ENCODE data around the gene FBXL12.
"Not testable (repeated sequence)": the region's sequence is repeated elsewhere in the genome, so short reads cannot be mapped to it uniquely, and the experiment has no call there.

The FBXL12 gene

DNA sequence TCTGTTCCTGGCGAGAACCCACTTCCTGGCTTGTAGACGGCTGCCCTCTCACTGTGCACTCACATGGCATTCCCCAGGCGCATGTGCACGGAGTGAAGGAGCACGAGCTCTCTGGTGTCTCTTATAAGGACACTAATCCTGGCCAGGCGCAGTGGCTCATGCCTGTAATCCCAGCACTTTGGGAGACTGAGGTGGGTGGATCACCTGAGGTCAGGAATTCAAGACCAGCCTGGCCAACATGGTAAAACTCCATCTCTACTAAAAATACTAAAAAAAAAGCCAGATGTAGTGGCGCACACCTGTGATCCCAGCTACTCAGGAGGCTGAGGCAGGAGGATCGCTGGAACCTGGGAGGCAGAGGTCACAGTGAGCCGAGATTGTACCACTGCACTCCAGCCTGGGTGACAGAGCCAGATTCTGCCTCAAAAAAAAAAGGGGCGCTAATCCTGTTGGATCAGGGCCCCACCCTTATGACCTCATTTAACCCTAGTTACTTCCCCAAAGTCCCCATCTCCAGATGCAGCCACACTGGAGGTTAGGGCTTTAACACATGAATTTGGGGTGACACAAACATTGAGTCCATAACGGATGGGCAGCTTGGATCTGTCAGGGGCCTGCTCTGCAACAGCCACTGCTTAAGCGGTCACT lies 24.9 kb upstream of the FBXL12 start:
- H4K91ac ChIP-seq (ENCODE audit: low read length); H2AK5ac ChIP-seq (ENCODE audit: low read length, severe bottlenecking); H2BK120ac ChIP-seq (ENCODE audit: low read depth, low read length); H3K23ac ChIP-seq (ENCODE audit: low read length in 2 of 2); DNase-seq; H3K4me2 ChIP-seq (ENCODE audit: low read length, poor library complexity, severe bottlenecking); H3K9me3 ChIP-seq (ENCODE audit: control insufficient read depth, low read length); H3K27ac ChIP-seq (ENCODE audit: low read length, poor library complexity, severe bottlenecking); H3K4me3 ChIP-seq (ENCODE audit: insufficient read depth in 1 of 2, low read depth in 1 of 2, low read length in 2 of 2); H2BK15ac ChIP-seq (ENCODE audit: low read depth, poor library complexity, severe bottlenecking); H3K14ac ChIP-seq (ENCODE audit: low read length in 2 of 2); H2BK12ac ChIP-seq (ENCODE audit: low read length in 2 of 2); H2AFZ ChIP-seq (ENCODE audit: low read depth, low read length); H3K9ac ChIP-seq (ENCODE audit: low read length); H3K4ac ChIP-seq (ENCODE audit: low read depth in 1 of 2, low read length in 2 of 2); H4K8ac ChIP-seq (ENCODE audit: low read length); H3K27me3 ChIP-seq (ENCODE audit: control insufficient read depth in 1 of 2, insufficient read depth in 1 of 2, low read length in 2 of 2); H2BK5ac ChIP-seq (ENCODE audit: low read depth, low read length, poor library complexity, severe bottlenecking); H3K18ac ChIP-seq (ENCODE audit: low read depth in 1 of 2, low read length in 2 of 2): not testable (repeated sequence)
- peaks cover 16% of the 10 kb centered on the region for H3K4me1 ChIP-seq (ENCODE audit: control insufficient read depth, insufficient read depth, low read depth, low read length)
- H3K79me1 ChIP-seq (replicated peaks; ENCODE audit: low read length, poor library complexity, severe bottlenecking) = peaks cover 69% of the 10 kb centered on the region
- H3K36me3 ChIP-seq (ENCODE audit: control insufficient read depth in 1 of 2, insufficient read depth in 2 of 2, low read depth in 1 of 2, low read length in 2 of 2) = peaks cover 77 to 81% of the 10 kb centered on the region in 2 experiments
- WGBS = 96% methylated on average over 12 of the region's 12 CpGs

DNA sequence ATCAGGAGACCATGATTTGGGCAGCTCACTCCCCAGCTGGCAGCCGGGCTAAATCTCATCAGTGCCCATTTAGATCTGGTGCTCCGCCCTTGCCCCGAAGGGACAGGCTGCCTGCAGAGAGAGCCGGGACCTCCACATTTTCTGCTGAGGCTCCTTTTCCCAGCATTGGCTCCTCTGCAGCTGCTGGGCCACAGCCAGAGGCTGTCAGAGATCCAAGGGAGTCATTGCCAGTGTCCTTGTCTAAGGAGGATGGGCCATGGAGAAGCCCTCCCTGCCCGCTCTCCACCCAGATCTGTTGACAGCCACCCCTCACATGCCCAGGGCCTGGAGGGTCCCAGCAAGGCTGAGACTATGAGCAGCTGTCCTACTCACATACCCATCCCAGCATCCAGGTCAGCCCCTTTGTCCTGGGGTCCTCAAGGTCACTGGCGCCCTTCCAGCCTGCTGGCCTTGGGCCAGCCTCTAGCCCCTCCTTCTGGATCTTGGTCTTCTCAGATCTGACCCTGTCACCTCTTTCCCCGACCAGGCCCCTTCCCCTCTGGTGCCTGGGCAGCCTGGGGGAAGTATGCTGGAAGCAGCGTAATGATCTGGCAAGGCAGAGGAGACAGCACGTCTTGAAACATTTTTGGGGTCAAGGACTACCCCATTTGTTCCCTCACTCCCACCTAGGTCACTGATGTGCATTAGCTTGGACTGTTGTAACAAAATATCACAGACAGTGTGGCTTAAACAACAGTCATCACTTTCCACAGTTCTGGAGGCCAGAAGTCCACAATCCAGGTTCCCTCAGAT lies 24.2 kb upstream of the FBXL12 start:
- H3K4me1 ChIP-seq (ENCODE audit: control insufficient read depth, insufficient read depth, low read depth, low read length) = peaks cover 18% of the 10 kb centered on the region
- peaks cover 70% of the 10 kb centered on the region for H3K79me1 ChIP-seq (replicated peaks; ENCODE audit: low read length, poor library complexity, severe bottlenecking)

DNA sequence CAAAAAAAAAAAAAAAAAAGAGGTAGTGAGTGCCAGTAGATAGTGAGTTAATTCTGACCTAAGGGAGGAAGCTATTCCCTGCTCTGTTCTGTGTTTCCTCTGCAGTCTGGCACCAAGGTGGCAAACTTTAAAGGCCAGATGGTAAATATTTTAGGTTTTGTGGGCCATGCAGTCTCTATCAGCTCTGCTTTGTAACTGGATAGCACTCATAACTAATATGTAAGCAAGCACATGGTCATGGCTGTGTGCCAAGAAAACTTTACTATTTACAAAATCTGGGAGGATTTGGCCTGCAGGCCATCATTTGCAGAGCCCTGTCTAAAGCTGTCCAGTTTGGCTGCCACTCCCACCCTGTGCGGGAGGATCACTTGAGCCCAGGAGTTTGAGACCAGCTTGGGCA lies 20.5 kb upstream of the FBXL12 start:
- H3K27me3 ChIP-seq (ENCODE audit: control insufficient read depth in 1 of 2, insufficient read depth in 1 of 2, low read length in 2 of 2) = no peaks in the 10 kb centered on the region
- no peak overlapping the region for H3K4ac ChIP-seq (ENCODE audit: low read depth in 1 of 2, low read length in 2 of 2)
- no peaks in the 10 kb centered on the region for H3K9me3 ChIP-seq (ENCODE audit: control insufficient read depth, low read length)
- no peak overlapping the region for H4K8ac ChIP-seq (ENCODE audit: low read length)
- H3K4me2 ChIP-seq (ENCODE audit: low read length, poor library complexity, severe bottlenecking) = no peak overlapping the region
- H4K91ac ChIP-seq (ENCODE audit: low read length) = no peak overlapping the region
- H3K14ac ChIP-seq (ENCODE audit: low read length in 2 of 2) = no peak overlapping the region
- no peak overlapping the region for H3K9ac ChIP-seq (ENCODE audit: low read length)
- no peak overlapping the region for H2AK5ac ChIP-seq (ENCODE audit: low read length, severe bottlenecking)
- peaks cover 58% of the 10 kb centered on the region for H3K79me1 ChIP-seq (replicated peaks; ENCODE audit: low read length, poor library complexity, severe bottlenecking)
- no peak for DNase-seq
- H3K18ac ChIP-seq (ENCODE audit: low read depth in 1 of 2, low read length in 2 of 2) = no peak overlapping the region
- H2BK120ac ChIP-seq (ENCODE audit: low read depth, low read length) = no peak overlapping the region
- no peak overlapping the region for H2BK12ac ChIP-seq (ENCODE audit: low read length in 2 of 2)
- 97% methylated on average over 1 of the region's 1 CpG for WGBS
- no peak overlapping the region for H3K27ac ChIP-seq (ENCODE audit: low read length, poor library complexity, severe bottlenecking)
- no peak overlapping the region for H3K4me3 ChIP-seq (ENCODE audit: insufficient read depth in 1 of 2, low read depth in 1 of 2, low read length in 2 of 2)
- H3K23ac ChIP-seq (ENCODE audit: low read length in 2 of 2) = no peak overlapping the region
- no peak overlapping the region for H2BK15ac ChIP-seq (ENCODE audit: low read depth, poor library complexity, severe bottlenecking)
- peaks cover 59 to 66% of the 10 kb centered on the region in 2 experiments for H3K36me3 ChIP-seq (ENCODE audit: control insufficient read depth in 1 of 2, insufficient read depth in 2 of 2, low read depth in 1 of 2, low read length in 2 of 2)
- H2AFZ ChIP-seq (ENCODE audit: low read depth, low read length) = no peak overlapping the region
- no peak overlapping the region for H2BK5ac ChIP-seq (ENCODE audit: low read depth, low read length, poor library complexity, severe bottlenecking)
- peaks cover 10% of the 10 kb centered on the region for H3K4me1 ChIP-seq (ENCODE audit: control insufficient read depth, insufficient read depth, low read depth, low read length)

More for the DNA sequence above, 24.2 kb upstream of the FBXL12 start:
- Histone ChIP-seq H3K4me2 (ENCODE audit: low read length, poor library complexity, severe bottlenecking) (no peak overlapping the region), H2BK120ac (ENCODE audit: low read depth, low read length) (no peak overlapping the region), H3K27me3 (ENCODE audit: control insufficient read depth in 1 of 2, insufficient read depth in 1 of 2, low read length in 2 of 2) (no peaks in the 10 kb centered on the region), H4K8ac (ENCODE audit: low read length) (no peak overlapping the region), H3K9me3 (ENCODE audit: control insufficient read depth, low read length) (no peaks in the 10 kb centered on the region), H3K4me3 (ENCODE audit: insufficient read depth in 1 of 2, low read depth in 1 of 2, low read length in 2 of 2) (no peak overlapping the region), H3K14ac (ENCODE audit: low read length in 2 of 2) (no peak overlapping the region), H2BK12ac (ENCODE audit: low read length in 2 of 2) (no peak overlapping the region), H3K36me3 (ENCODE audit: control insufficient read depth in 1 of 2, insufficient read depth in 2 of 2, low read depth in 1 of 2, low read length in 2 of 2) (peaks cover 81% of the 10 kb centered on the region in 2 experiments), H3K9ac (ENCODE audit: low read length) (no peak overlapping the region), H2AFZ (ENCODE audit: low read depth, low read length) (no peak overlapping the region), H3K18ac (ENCODE audit: low read depth in 1 of 2, low read length in 2 of 2) (no peak overlapping the region), H2BK15ac (ENCODE audit: low read depth, poor library complexity, severe bottlenecking) (no peak overlapping the region), H2BK5ac (ENCODE audit: low read depth, low read length, poor library complexity, severe bottlenecking) (no peak overlapping the region), H3K23ac (ENCODE audit: low read length in 2 of 2) (no peak overlapping the region), H4K91ac (ENCODE audit: low read length) (no peak overlapping the region), H3K27ac (ENCODE audit: low read length, poor library complexity, severe bottlenecking) (no peak overlapping the region), H2AK5ac (ENCODE audit: low read length, severe bottlenecking) (no peak overlapping the region), H3K4ac (ENCODE audit: low read depth in 1 of 2, low read length in 2 of 2) (no peak overlapping the region)
- no peak for DNase-seq
- 98% methylated on average over 9 of the region's 9 CpGs for WGBS

- peaks cover 48 to 55% of the 10 kb centered on the region in 2 experiments for H3K36me3 ChIP-seq (ENCODE audit: control insufficient read depth in 1 of 2, insufficient read depth in 2 of 2, low read depth in 1 of 2, low read length in 2 of 2)
- no peak overlapping the region for H3K27ac ChIP-seq (ENCODE audit: low read length, poor library complexity, severe bottlenecking)
- no peak overlapping the region for H2BK12ac ChIP-seq (ENCODE audit: low read length in 2 of 2)
- peaks cover 54% of the 10 kb centered on the region for H3K79me1 ChIP-seq (replicated peaks; ENCODE audit: low read length, poor library complexity, severe bottlenecking)
- no peak overlapping the region for H3K9ac ChIP-seq (ENCODE audit: low read length)
- H3K4ac ChIP-seq (ENCODE audit: low read depth in 1 of 2, low read length in 2 of 2) = no peak overlapping the region
- no peak overlapping the region for H4K91ac ChIP-seq (ENCODE audit: low read length)
- H2BK120ac ChIP-seq (ENCODE audit: low read depth, low read length) = no peak overlapping the region
- no peaks in the 10 kb centered on the region for H3K27me3 ChIP-seq (ENCODE audit: control insufficient read depth in 1 of 2, insufficient read depth in 1 of 2, low read length in 2 of 2)
- no peak overlapping the region for H2AK5ac ChIP-seq (ENCODE audit: low read length, severe bottlenecking)
- H3K9me3 ChIP-seq (ENCODE audit: control insufficient read depth, low read length) = no peaks in the 10 kb centered on the region
- H2BK5ac ChIP-seq (ENCODE audit: low read depth, low read length, poor library complexity, severe bottlenecking) = no peak overlapping the region
- H4K8ac ChIP-seq (ENCODE audit: low read length) = no peak overlapping the region
- over 99% methylated on average over 15 of the region's 15 CpGs for WGBS
- H3K23ac ChIP-seq (ENCODE audit: low read length in 2 of 2) = peak overlapping the region in 1 of 2 experiments; percentile 46
- H3K4me2 ChIP-seq (ENCODE audit: low read length, poor library complexity, severe bottlenecking) = no peak overlapping the region
- no peak overlapping the region for H3K18ac ChIP-seq (ENCODE audit: low read depth in 1 of 2, low read length in 2 of 2)
- H2AFZ ChIP-seq (ENCODE audit: low read depth, low read length) = no peak overlapping the region
- H3K14ac ChIP-seq (ENCODE audit: low read length in 2 of 2) = no peak overlapping the region
- no peak overlapping the region for H3K4me3 ChIP-seq (ENCODE audit: insufficient read depth in 1 of 2, low read depth in 1 of 2, low read length in 2 of 2)
- H2BK15ac ChIP-seq (ENCODE audit: low read depth, poor library complexity, severe bottlenecking) = no peak overlapping the region
- DNase-seq = no peak
- H3K4me1 ChIP-seq (ENCODE audit: control insufficient read depth, insufficient read depth, low read depth, low read length) = peaks cover 10% of the 10 kb centered on the region
Measured at GRCh38 chr19:9838324-9838723, 19.4 kb upstream of the FBXL12 start.

Data from mesenchymal stem cell (in vitro differentiated cells and primary cell).